HEK293 (cell line): Measurements from ENCODE around the gene DACT1.

Experiments
- HOXA7 ChIP-seq: sonication (generic); formaldehyde crosslinking; IDR thresholded peaks from 2 replicates; pipeline ENCODE4 v1.8.1; 2022; ENCODE audit warnings: missing genetic modification reagents, borderline replicate concordance
- MZF1 ChIP-seq: fragments of 450-650 bp; formaldehyde crosslinking; IDR thresholded peaks from 2 replicates; pipeline ENCODE4 v1.5.1; 2017; ENCODE audit warnings: missing biosample characterization, missing genetic modification characterization, borderline replicate concordance
- SP2 ChIP-seq: fragments of 450-650 bp; formaldehyde crosslinking; IDR thresholded peaks from 2 replicates; pipeline ENCODE4 v1.5.1; 2016; ENCODE audit warnings: missing biosample characterization, missing genetic modification characterization
- TCF7L2 ChIP-seq: IDR thresholded peaks from 2 replicates; pipeline ENCODE4 v1.6.1; 2011; ENCODE audit warnings: low read depth, mild to moderate bottlenecking, inconsistent platforms, low read length, moderate library complexity, borderline replicate concordance
- ZFP37 ChIP-seq: fragments of 450-650 bp; formaldehyde crosslinking; IDR thresholded peaks from 2 replicates; pipeline ENCODE4 v1.5.1; 2016; ENCODE audit warnings: missing biosample characterization, missing genetic modification characterization
- ZFP41 ChIP-seq: fragments of 450-650 bp; formaldehyde crosslinking; IDR thresholded peaks from 2 replicates; pipeline ENCODE4 v1.5.1; 2016; ENCODE audit warnings: missing biosample characterization, missing genetic modification characterization, borderline replicate concordance
- ZNF274 ChIP-seq, 2 experiments: fragments of 200-500 bp in 1 of 2; fragments of 450-650 bp in 1 of 2; sonication (Bioruptor generic) in 1 of 2; formaldehyde crosslinking in 1 of 2; IDR thresholded peaks; 2 replicates each; pipeline versions ENCODE4 v1.5.1 to v1.6.1; 2014 to 2016; ENCODE audit warnings: borderline replicate concordance in 1 of 2, inconsistent platforms in 1 of 2, low read length in 1 of 2, missing biosample characterization in 1 of 2, missing genetic modification characterization in 1 of 2
- ZNF560 ChIP-seq: fragments of 450-650 bp; formaldehyde crosslinking; IDR thresholded peaks from 2 replicates; pipeline ENCODE4 v1.5.1; 2017; ENCODE audit warnings: missing biosample characterization, missing genetic modification characterization, borderline replicate concordance
- ZNF76 ChIP-seq: fragments of 450-650 bp; formaldehyde crosslinking; IDR thresholded peaks from 2 replicates; pipeline ENCODE4; 2016; ENCODE audit warnings: low read depth, missing biosample characterization, missing genetic modification characterization, borderline replicate concordance
- ZNF837 ChIP-seq: fragments of 450-650 bp; formaldehyde crosslinking; IDR thresholded peaks from 2 replicates; pipeline ENCODE4 v1.5.1; 2016; ENCODE audit warnings: missing biosample characterization, missing genetic modification characterization
- TF ChIP-seq, protein P1 (sequence below): fragments of 450-650 bp; formaldehyde crosslinking; IDR thresholded peaks from 2 replicates; pipeline ENCODE4 v1.5.1; 2016; ENCODE audit warnings: missing biosample characterization, missing genetic modification characterization
- TF ChIP-seq, protein P2 (sequence below): fragments of 450-650 bp; formaldehyde crosslinking; IDR thresholded peaks from 2 replicates; pipeline ENCODE4 v1.5.1; 2016; ENCODE audit warnings: missing biosample characterization, missing genetic modification characterization
- TF ChIP-seq, protein P3 (sequence below): fragments of 450-650 bp; formaldehyde crosslinking; IDR thresholded peaks from 2 replicates; pipeline ENCODE4 v1.5.1; 2016; ENCODE audit warnings: missing biosample characterization, missing genetic modification characterization
- TF ChIP-seq, protein P4 (sequence below): fragments of 450-650 bp; formaldehyde crosslinking; conservative IDR thresholded peaks from 2 replicates; pipeline ENCODE4 v1.5.1; 2016; ENCODE audit warnings: low read depth, missing biosample characterization, missing genetic modification characterization

DNA sequence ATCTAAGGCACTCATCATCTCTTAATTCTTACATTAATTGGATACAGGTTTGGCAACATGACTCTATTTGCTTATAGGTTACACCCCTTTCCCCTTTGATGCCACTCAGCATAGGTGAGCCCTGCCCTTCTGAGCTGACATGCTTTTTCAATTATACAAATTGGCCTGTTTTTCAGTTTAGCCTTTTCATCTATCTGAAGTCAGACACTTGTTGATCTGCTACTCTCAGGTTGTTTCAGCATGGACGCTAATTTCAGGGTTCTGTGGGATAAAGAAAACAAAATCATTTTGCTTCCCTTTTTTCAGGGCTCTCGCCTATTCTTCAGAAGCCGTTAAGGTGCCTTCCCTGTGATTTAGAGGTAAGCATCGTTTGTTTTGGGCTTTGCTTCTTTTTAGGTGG is 55.3 kb downstream of the DACT1 start:
- TF ChIP-seq, protein P1, sequence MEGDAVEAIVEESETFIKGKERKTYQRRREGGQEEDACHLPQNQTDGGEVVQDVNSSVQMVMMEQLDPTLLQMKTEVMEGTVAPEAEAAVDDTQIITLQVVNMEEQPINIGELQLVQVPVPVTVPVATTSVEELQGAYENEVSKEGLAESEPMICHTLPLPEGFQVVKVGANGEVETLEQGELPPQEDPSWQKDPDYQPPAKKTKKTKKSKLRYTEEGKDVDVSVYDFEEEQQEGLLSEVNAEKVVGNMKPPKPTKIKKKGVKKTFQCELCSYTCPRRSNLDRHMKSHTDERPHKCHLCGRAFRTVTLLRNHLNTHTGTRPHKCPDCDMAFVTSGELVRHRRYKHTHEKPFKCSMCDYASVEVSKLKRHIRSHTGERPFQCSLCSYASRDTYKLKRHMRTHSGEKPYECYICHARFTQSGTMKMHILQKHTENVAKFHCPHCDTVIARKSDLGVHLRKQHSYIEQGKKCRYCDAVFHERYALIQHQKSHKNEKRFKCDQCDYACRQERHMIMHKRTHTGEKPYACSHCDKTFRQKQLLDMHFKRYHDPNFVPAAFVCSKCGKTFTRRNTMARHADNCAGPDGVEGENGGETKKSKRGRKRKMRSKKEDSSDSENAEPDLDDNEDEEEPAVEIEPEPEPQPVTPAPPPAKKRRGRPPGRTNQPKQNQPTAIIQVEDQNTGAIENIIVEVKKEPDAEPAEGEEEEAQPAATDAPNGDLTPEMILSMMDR (tag by site-specific recombination), result no peak
- TF ChIP-seq ZNF274 (IDR thresholded peaks at IDR 0.05; ENCODE audit: low read length) (no peak), ZNF274 (tag by site-specific recombination; IDR thresholded peaks at IDR 0.05; ENCODE audit: borderline replicate concordance) (no peak), TCF7L2 (no peak), HOXA7 (CRISPR knock-in tag) (no peak), ZNF76 (tag by site-specific recombination) (no peak), ZFP37 (tag by site-specific recombination) (no peak), ZNF560 (tag by site-specific recombination) (no peak), ZFP41 (tag by site-specific recombination) (no peak), SP2 (tag by site-specific recombination) (no peak), ZNF837 (tag by site-specific recombination) (no peak), MZF1 (tag by site-specific recombination) (no peak)
- TF ChIP-seq, protein P2, sequence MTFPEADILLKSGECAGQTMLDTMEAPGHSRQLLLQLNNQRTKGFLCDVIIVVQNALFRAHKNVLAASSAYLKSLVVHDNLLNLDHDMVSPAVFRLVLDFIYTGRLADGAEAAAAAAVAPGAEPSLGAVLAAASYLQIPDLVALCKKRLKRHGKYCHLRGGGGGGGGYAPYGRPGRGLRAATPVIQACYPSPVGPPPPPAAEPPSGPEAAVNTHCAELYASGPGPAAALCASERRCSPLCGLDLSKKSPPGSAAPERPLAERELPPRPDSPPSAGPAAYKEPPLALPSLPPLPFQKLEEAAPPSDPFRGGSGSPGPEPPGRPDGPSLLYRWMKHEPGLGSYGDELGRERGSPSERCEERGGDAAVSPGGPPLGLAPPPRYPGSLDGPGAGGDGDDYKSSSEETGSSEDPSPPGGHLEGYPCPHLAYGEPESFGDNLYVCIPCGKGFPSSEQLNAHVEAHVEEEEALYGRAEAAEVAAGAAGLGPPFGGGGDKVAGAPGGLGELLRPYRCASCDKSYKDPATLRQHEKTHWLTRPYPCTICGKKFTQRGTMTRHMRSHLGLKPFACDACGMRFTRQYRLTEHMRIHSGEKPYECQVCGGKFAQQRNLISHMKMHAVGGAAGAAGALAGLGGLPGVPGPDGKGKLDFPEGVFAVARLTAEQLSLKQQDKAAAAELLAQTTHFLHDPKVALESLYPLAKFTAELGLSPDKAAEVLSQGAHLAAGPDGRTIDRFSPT (tag by site-specific recombination), result no peak
- TF ChIP-seq, protein P3, sequence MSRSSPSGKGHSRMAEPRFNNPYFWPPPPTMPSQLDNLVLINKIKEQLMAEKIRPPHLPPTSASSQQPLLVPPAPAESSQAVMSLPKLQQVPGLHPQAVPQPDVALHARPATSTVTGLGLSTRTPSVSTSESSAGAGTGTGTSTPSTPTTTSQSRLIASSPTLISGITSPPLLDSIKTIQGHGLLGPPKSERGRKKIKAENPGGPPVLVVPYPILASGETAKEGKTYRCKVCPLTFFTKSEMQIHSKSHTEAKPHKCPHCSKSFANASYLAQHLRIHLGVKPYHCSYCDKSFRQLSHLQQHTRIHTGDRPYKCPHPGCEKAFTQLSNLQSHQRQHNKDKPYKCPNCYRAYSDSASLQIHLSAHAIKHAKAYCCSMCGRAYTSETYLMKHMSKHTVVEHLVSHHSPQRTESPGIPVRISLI (tag by site-specific recombination), result no peak
- TF ChIP-seq, protein P4, sequence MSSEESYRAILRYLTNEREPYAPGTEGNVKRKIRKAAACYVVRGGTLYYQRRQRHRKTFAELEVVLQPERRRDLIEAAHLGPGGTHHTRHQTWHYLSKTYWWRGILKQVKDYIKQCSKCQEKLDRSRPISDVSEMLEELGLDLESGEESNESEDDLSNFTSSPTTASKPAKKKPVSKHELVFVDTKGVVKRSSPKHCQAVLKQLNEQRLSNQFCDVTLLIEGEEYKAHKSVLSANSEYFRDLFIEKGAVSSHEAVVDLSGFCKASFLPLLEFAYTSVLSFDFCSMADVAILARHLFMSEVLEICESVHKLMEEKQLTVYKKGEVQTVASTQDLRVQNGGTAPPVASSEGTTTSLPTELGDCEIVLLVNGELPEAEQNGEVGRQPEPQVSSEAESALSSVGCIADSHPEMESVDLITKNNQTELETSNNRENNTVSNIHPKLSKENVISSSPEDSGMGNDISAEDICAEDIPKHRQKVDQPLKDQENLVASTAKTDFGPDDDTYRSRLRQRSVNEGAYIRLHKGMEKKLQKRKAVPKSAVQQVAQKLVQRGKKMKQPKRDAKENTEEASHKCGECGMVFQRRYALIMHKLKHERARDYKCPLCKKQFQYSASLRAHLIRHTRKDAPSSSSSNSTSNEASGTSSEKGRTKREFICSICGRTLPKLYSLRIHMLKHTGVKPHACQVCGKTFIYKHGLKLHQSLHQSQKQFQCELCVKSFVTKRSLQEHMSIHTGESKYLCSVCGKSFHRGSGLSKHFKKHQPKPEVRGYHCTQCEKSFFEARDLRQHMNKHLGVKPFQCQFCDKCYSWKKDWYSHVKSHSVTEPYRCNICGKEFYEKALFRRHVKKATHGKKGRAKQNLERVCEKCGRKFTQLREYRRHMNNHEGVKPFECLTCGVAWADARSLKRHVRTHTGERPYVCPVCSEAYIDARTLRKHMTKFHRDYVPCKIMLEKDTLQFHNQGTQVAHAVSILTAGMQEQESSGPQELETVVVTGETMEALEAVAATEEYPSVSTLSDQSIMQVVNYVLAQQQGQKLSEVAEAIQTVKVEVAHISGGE, result no peak
